Smooth muscle cell (in vitro differentiated cells): ENCODE results near the gene FABP7. TPM values are rescaled to one million over a fixed set of nuclear protein-coding genes. Genes with fewer than 3 reads are reported as not detected.

Experiments used
- DNase-seq: peaks from one replicate; lab custom pipeline; 2025; ENCODE audit not compliant: unreplicated experiment; lab: John Stamatoyannopoulos, UW
- H2AFZ ChIP-seq: fragments of 200-600 bp; sonication (generic); 2 replicates; pipeline ENCODE4 v1.6.0; 2016; ENCODE audit warnings: antibody characterized with exemption, low read depth, mild to moderate bottlenecking
- H3F3A ChIP-seq: fragments of 200-600 bp; sonication (generic); 2 replicates; pipeline ENCODE4 v1.6.0; 2017; ENCODE audit warnings: antibody characterized with exemption, low read depth
- H3K27ac ChIP-seq: fragments of 200-600 bp; sonication (generic); 2 replicates; pipeline ENCODE4 v1.5.1; 2016; ENCODE audit warnings: low read depth, mild to moderate bottlenecking
- H3K27me3 ChIP-seq: fragments of 200-600 bp; sonication (generic); 2 replicates; pipeline ENCODE4 v1.6.1; 2016; ENCODE audit warnings: low read depth, mild to moderate bottlenecking
- H3K36me3 ChIP-seq: fragments of 200-600 bp; sonication (generic); 2 replicates; pipeline ENCODE4 v1.5.1; 2016; ENCODE audit warnings: low read depth
- H3K4me1 ChIP-seq: fragments of 200-600 bp; sonication (generic); 2 replicates; pipeline ENCODE4 v1.5.1; 2016; ENCODE audit warnings: low read depth
- H3K4me2 ChIP-seq: fragments of 200-600 bp; sonication (generic); 2 replicates; pipeline ENCODE4 v1.6.0; 2016; ENCODE audit warnings: mild to moderate bottlenecking
- H3K4me3 ChIP-seq: fragments of 200-600 bp; sonication (generic); 2 replicates; pipeline ENCODE4 v1.5.1; 2016; ENCODE audit warnings: mild to moderate bottlenecking
- H3K79me2 ChIP-seq: fragments of 200-600 bp; sonication (generic); 2 replicates; pipeline ENCODE4 v1.6.0; 2016; ENCODE audit warnings: low read depth, mild to moderate bottlenecking
- H3K9ac ChIP-seq: fragments of 200-600 bp; sonication (generic); 2 replicates; pipeline ENCODE4 v1.6.0; 2016; ENCODE audit warnings: low read depth
- H3K9me3 ChIP-seq: fragments of 200-600 bp; sonication (generic); replicated peaks from 2 replicates; pipeline ENCODE4 v1.5.1; 2016; ENCODE audit warnings: low read depth
- H4K20me1 ChIP-seq: fragments of 200-600 bp; sonication (generic); 2 replicates; pipeline ENCODE4 v1.6.0; 2016; ENCODE audit warnings: low read depth
- WGBS: methylation state at CpG from one replicate; pipeline ENCODE4 v1.1.7; 2016; ENCODE audit warnings: low lambda C conversion rate; 5-methylcytosine and 5-hydroxymethylcytosine counted together
- polyA plus RNA-seq: library from polyadenylated mRNA; unstranded; fragments of >200 nt; fragmentation: Nextera tagmentation; extraction: Ambion mirVana; gene quantifications from 2 replicates; pipeline ENCODE4 v1.2.1, GENCODE V29; 2016
- total RNA-seq: library from RNA; depleted of rRNA; stranded (reverse); fragments of >200 nt; gene quantifications from 2 replicates; pipeline ENCODE4 v1.2.3, GENCODE V29; 2014
- TF ChIP-seq, protein P1 (sequence below): fragments of 200-600 bp; sonication (generic); IDR thresholded peaks from 2 replicates; pipeline ENCODE4 v1.5.1; 2017; ENCODE audit warnings: borderline replicate concordance, mild to moderate bottlenecking, antibody characterized with exemption; ENCODE audit not compliant: insufficient read depth, poor library complexity, severe bottlenecking

Gene FABP7
- not detected in 2 replicates for total RNA-seq
- polyA plus RNA-seq: not detected in 2 replicates

DNA sequence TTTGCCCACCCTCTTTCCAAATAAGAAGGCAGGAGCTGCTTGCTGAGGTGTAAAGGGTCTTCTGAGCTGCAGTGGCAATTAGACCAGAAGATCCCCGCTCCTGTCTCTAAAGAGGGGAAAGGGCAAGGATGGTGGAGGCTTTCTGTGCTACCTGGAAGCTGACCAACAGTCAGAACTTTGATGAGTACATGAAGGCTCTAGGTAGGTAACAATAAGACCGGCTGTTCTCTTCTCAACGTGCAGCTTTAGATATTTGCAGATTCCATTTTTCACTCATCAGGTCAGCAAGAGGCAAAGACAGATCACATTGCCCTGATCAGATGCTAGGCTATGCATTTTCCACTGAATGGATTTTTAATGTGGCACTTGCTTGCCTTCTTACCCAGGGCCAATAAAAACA is at the start of gene FABP7:
Gene FABP7 (plus strand): TSS at position 50 of the 400 bp plus-strand sequence. CDS start 79 bp downstream, at position 129.
- no peak within 1 kb of the TSS for H3K4me3 ChIP-seq
- H2AFZ ChIP-seq: peak within 1 kb of the TSS; percentile 55
- TF ChIP-seq, protein P1, sequence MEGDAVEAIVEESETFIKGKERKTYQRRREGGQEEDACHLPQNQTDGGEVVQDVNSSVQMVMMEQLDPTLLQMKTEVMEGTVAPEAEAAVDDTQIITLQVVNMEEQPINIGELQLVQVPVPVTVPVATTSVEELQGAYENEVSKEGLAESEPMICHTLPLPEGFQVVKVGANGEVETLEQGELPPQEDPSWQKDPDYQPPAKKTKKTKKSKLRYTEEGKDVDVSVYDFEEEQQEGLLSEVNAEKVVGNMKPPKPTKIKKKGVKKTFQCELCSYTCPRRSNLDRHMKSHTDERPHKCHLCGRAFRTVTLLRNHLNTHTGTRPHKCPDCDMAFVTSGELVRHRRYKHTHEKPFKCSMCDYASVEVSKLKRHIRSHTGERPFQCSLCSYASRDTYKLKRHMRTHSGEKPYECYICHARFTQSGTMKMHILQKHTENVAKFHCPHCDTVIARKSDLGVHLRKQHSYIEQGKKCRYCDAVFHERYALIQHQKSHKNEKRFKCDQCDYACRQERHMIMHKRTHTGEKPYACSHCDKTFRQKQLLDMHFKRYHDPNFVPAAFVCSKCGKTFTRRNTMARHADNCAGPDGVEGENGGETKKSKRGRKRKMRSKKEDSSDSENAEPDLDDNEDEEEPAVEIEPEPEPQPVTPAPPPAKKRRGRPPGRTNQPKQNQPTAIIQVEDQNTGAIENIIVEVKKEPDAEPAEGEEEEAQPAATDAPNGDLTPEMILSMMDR: no peak
- H3K36me3 ChIP-seq: no peaks in the 10 kb centered on the region
- H3K27me3 ChIP-seq: no peaks in the 10 kb centered on the region
- H3F3A ChIP-seq: no peaks in the 10 kb centered on the region
- H3K27ac ChIP-seq: no peak within 1 kb of the TSS
- no peak within 1 kb of the TSS for H3K9ac ChIP-seq
- H3K4me1 ChIP-seq: peaks cover 11% of the 10 kb centered on the region
- H3K79me2 ChIP-seq: no peaks in the 10 kb centered on the region
- H3K4me2 ChIP-seq: peak within 1 kb of the TSS; percentile 46
- H3K9me3 ChIP-seq: no peaks in the 10 kb centered on the region
- no peak for DNase-seq
- 68% methylated on average over 3 of the region's 3 CpGs for WGBS
- no peaks in the 10 kb centered on the region for H4K20me1 ChIP-seq

DNA sequence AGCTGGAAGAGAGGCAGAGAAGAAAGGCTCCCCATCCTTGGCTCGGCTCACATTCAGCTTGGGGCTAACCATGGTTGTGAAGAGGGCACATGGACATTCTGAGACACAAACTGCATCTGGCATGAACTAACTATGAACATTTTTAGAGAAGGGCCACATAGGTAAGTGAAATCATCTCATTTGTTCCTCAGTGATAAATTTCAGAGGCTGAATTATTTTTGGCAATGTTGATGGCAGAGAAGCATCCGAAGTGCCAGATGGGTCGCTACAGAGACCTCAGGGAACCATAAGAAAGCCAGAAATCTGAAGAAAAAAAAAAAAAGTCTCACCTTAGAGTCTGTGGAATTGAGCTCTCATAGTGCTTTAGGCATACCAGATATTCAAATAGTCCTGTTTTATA is 49.2 kb upstream of the FABP7 start:
- Histone ChIP-seq H2AFZ (no peak overlapping the region), H3K9me3 (no peaks in the 10 kb centered on the region), H3K79me2 (no peaks in the 10 kb centered on the region), H3K27ac (no peak overlapping the region), H3K36me3 (no peaks in the 10 kb centered on the region), H3K4me1 (peaks cover 5% of the 10 kb centered on the region), H3K27me3 (no peaks in the 10 kb centered on the region), H3K4me3 (no peak overlapping the region), H3K4me2 (no peak overlapping the region), H4K20me1 (no peaks in the 10 kb centered on the region), H3K9ac (no peak overlapping the region), H3F3A (peaks cover 6% of the 10 kb centered on the region)
- TF ChIP-seq, protein P1: no peak
- WGBS: 92% methylated on average over 3 of the region's 3 CpGs
- DNase-seq: no peak

DNA sequence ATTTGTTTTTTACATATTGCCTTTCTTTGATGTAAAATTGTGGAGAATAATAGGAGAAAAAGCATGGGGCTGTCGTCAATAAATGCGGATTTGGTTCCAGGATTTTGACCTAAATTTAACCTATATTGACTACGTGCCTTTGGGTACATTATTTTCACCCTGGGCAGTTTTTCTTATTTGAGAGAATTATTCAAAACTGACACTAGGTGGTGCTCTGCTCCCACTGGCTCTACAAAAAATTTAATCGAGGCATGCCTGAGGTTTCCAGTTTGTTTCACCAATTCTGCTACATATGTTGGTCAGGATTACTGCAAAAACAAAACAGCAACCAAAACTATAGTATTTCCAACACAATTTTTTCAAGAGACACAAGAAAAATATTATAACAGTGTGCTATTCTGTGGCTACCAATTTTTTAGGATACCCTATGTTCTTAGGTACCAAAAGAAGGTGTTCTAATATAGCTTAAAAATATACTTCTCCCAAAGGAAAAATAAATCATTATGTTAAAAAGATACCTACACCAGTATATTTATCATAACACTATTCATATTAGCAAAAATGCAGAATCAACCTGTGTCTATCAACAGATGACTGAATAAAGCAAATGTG is 48.6 kb upstream of the FABP7 start:
- no peak overlapping the region for H3K4me2 ChIP-seq
- H4K20me1 ChIP-seq: no peaks in the 10 kb centered on the region
- TF ChIP-seq, protein P1: peak; percentile 76
- H3K27ac ChIP-seq: no peak overlapping the region
- no peak overlapping the region for H3K4me3 ChIP-seq
- H3K4me1 ChIP-seq: peaks cover 10% of the 10 kb centered on the region
- peaks cover 6% of the 10 kb centered on the region for H3F3A ChIP-seq
- no peak for DNase-seq
- no peaks in the 10 kb centered on the region for H3K9me3 ChIP-seq
- 11% methylated on average over 4 of the region's 4 CpGs for WGBS
- H3K36me3 ChIP-seq: no peaks in the 10 kb centered on the region
- H3K79me2 ChIP-seq: no peaks in the 10 kb centered on the region
- no peaks in the 10 kb centered on the region for H3K27me3 ChIP-seq
- H2AFZ ChIP-seq: no peak overlapping the region
- no peak overlapping the region for H3K9ac ChIP-seq

DNA sequence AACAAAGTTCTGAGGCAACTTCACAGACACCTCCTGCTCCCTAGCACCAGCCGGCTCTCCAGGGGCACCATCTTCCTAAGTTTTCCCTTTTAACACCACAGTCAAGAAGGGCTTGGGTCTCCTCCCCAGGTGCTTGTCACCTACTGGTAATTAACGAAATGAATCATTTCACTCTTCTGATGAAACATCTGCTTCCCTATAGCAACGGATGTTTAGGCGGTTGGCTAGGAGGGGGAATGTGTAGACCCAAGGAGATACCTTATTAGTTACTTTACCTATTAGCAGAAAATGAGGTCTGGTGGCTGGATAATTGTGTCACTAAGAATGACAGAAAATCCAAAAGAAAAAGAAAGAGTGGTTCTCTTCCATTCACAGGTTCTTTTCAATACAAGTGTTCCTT is 46.3 kb upstream of the FABP7 start:
- Histone ChIP-seq H3F3A (no peaks in the 10 kb centered on the region), H3K4me2 (no peak overlapping the region), H2AFZ (no peak overlapping the region), H3K4me3 (no peak overlapping the region), H3K9ac (no peak overlapping the region), H3K9me3 (no peaks in the 10 kb centered on the region), H3K27me3 (no peaks in the 10 kb centered on the region), H3K79me2 (no peaks in the 10 kb centered on the region), H3K27ac (no peak overlapping the region), H3K36me3 (no peaks in the 10 kb centered on the region), H4K20me1 (no peaks in the 10 kb centered on the region), H3K4me1 (peaks cover 12% of the 10 kb centered on the region)
- WGBS: 78% methylated on average over 4 of the region's 4 CpGs
- TF ChIP-seq, protein P1: no peak
- DNase-seq: no peak
